ENCODE data around the gene TBC1D30. TPM values are rescaled to one million over a fixed set of nuclear protein-coding genes. Genes with fewer than 3 reads are reported as not detected.

TBC1D30 gene
- total and polyA plus RNA-seq, 4 donors: 0.46 to 2.2 (median 0.70) TPM

DNA sequence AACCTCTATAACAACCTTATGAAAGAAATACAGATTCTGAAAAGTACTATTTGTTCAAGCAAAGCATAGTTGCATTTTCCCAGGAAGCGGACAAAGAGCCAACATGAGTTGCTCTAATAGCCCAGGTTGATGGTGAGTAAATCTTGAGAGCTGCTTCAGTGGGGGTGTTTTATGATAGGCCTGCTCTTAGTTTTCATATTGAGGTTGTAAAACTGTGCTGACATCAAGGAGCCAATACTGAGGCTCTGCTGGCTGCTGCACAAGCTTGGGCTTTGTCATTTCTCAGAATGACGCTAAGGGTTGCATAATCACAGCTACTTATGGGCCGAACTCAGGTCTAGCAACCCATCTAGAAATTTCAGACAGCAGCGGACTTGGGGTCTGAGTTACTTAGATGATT is 11.5 kb downstream of the TBC1D30 start:
- no peaks in the 10 kb centered on the region for H3K27me3 ChIP-seq (ENCODE audit: control insufficient read depth in 4 of 4, insufficient read depth in 4 of 4, low read length in 3 of 4)
- no peak for DNase-seq (ENCODE audit: low spot score)
- WGBS: 84% methylated on average over 4 of the region's 4 CpGs

DNA sequence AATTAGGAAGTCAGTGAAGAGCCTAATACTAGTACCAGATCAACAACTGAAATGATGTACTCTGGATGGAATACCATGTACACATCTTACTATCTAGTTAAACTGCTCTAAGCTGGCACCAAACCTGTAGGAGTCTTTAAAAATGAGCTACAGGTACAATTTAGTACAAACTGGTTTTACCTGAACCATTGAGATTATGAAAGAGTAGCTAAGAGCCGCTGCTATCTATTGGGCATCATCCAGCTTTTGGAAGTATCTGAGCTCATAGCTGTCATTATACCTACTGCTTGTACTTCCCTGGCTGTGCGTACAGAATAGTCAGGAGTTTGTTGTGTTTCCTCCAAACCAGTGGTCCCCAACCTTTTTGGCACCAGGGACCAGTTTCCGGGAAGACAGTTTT is 12.4 kb downstream of the TBC1D30 start:
- Histone ChIP-seq H3K4me1 (ENCODE audit: control insufficient read depth in 4 of 4, insufficient read depth in 4 of 4, low read length in 3 of 4) (no peaks in the 10 kb centered on the region), H3K27ac (ENCODE audit: low read depth in 1 of 2, low read length in 2 of 2) (no peak overlapping the region), H3K9ac (ENCODE audit: low read depth in 1 of 2, low read length in 2 of 2) (no peak overlapping the region), H3K4me3 (ENCODE audit: low read depth in 1 of 3, low read length in 3 of 3) (no peak overlapping the region), H3K36me3 (ENCODE audit: control insufficient read depth in 4 of 4, insufficient read depth in 3 of 4, low read depth in 1 of 4, low read length in 3 of 4) (no peaks in the 10 kb centered on the region), H3K9me3 (ENCODE audit: control insufficient read depth in 4 of 4, low read length in 3 of 4) (peaks cover 0 to 3% (median 2%) of the 10 kb centered on the region in 4 donors), H3K27me3 (ENCODE audit: control insufficient read depth in 4 of 4, insufficient read depth in 4 of 4, low read length in 3 of 4) (no peaks in the 10 kb centered on the region)
- no peak for DNase-seq (ENCODE audit: low spot score)
- 92% methylated on average over 3 of the region's 3 CpGs for WGBS
- TF ChIP-seq SP1 (IDR thresholded peaks at IDR 0.05): no peak
- no peak for TF ChIP-seq FOXA1 (IDR thresholded peaks at IDR 0.05)
- TF ChIP-seq, protein P1, sequence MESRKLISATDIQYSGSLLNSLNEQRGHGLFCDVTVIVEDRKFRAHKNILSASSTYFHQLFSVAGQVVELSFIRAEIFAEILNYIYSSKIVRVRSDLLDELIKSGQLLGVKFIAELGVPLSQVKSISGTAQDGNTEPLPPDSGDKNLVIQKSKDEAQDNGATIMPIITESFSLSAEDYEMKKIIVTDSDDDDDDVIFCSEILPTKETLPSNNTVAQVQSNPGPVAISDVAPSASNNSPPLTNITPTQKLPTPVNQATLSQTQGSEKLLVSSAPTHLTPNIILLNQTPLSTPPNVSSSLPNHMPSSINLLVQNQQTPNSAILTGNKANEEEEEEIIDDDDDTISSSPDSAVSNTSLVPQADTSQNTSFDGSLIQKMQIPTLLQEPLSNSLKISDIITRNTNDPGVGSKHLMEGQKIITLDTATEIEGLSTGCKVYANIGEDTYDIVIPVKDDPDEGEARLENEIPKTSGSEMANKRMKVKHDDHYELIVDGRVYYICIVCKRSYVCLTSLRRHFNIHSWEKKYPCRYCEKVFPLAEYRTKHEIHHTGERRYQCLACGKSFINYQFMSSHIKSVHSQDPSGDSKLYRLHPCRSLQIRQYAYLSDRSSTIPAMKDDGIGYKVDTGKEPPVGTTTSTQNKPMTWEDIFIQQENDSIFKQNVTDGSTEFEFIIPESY (IDR thresholded peaks at IDR 0.05): no peak
- TF ChIP-seq, protein P2, sequence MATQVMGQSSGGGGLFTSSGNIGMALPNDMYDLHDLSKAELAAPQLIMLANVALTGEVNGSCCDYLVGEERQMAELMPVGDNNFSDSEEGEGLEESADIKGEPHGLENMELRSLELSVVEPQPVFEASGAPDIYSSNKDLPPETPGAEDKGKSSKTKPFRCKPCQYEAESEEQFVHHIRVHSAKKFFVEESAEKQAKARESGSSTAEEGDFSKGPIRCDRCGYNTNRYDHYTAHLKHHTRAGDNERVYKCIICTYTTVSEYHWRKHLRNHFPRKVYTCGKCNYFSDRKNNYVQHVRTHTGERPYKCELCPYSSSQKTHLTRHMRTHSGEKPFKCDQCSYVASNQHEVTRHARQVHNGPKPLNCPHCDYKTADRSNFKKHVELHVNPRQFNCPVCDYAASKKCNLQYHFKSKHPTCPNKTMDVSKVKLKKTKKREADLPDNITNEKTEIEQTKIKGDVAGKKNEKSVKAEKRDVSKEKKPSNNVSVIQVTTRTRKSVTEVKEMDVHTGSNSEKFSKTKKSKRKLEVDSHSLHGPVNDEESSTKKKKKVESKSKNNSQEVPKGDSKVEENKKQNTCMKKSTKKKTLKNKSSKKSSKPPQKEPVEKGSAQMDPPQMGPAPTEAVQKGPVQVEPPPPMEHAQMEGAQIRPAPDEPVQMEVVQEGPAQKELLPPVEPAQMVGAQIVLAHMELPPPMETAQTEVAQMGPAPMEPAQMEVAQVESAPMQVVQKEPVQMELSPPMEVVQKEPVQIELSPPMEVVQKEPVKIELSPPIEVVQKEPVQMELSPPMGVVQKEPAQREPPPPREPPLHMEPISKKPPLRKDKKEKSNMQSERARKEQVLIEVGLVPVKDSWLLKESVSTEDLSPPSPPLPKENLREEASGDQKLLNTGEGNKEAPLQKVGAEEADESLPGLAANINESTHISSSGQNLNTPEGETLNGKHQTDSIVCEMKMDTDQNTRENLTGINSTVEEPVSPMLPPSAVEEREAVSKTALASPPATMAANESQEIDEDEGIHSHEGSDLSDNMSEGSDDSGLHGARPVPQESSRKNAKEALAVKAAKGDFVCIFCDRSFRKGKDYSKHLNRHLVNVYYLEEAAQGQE (IDR thresholded peaks at IDR 0.05): no peak
- TF ChIP-seq NR2F2 (IDR thresholded peaks at IDR 0.05): no peak
- TF ChIP-seq HNF4G (IDR thresholded peaks at IDR 0.05): no peak
- TF ChIP-seq, protein P3, sequence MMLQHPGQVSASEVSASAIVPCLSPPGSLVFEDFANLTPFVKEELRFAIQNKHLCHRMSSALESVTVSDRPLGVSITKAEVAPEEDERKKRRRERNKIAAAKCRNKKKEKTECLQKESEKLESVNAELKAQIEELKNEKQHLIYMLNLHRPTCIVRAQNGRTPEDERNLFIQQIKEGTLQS (IDR thresholded peaks at IDR 0.05): no peak
- no peak for TF ChIP-seq JUND (IDR thresholded peaks at IDR 0.05)
- TF ChIP-seq HNF4A (conservative IDR thresholded peaks at IDR 0.05): no peak

More for the DNA sequence above, 11.5 kb downstream of the TBC1D30 start:
- Histone ChIP-seq H3K4me3 (ENCODE audit: low read depth in 1 of 3, low read length in 3 of 3) (no peak overlapping the region), H3K36me3 (ENCODE audit: control insufficient read depth in 4 of 4, insufficient read depth in 3 of 4, low read depth in 1 of 4, low read length in 3 of 4) (no peaks in the 10 kb centered on the region), H3K4me1 (ENCODE audit: control insufficient read depth in 4 of 4, insufficient read depth in 4 of 4, low read length in 3 of 4) (no peaks in the 10 kb centered on the region), H3K27ac (ENCODE audit: low read depth in 1 of 2, low read length in 2 of 2) (no peak overlapping the region), H3K9me3 (ENCODE audit: control insufficient read depth in 4 of 4, low read length in 3 of 4) (peaks cover 0 to 3% (median 2%) of the 10 kb centered on the region in 4 donors), H3K9ac (ENCODE audit: low read depth in 1 of 2, low read length in 2 of 2) (no peak overlapping the region)
- TF ChIP-seq, protein P2 (IDR thresholded peaks at IDR 0.05): no peak
- TF ChIP-seq, protein P3 (IDR thresholded peaks at IDR 0.05): no peak
- TF ChIP-seq, protein P1 (IDR thresholded peaks at IDR 0.05): no peak
- TF ChIP-seq, protein P4, sequence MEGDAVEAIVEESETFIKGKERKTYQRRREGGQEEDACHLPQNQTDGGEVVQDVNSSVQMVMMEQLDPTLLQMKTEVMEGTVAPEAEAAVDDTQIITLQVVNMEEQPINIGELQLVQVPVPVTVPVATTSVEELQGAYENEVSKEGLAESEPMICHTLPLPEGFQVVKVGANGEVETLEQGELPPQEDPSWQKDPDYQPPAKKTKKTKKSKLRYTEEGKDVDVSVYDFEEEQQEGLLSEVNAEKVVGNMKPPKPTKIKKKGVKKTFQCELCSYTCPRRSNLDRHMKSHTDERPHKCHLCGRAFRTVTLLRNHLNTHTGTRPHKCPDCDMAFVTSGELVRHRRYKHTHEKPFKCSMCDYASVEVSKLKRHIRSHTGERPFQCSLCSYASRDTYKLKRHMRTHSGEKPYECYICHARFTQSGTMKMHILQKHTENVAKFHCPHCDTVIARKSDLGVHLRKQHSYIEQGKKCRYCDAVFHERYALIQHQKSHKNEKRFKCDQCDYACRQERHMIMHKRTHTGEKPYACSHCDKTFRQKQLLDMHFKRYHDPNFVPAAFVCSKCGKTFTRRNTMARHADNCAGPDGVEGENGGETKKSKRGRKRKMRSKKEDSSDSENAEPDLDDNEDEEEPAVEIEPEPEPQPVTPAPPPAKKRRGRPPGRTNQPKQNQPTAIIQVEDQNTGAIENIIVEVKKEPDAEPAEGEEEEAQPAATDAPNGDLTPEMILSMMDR (IDR thresholded peaks at IDR 0.05; ENCODE audit: low read depth, low read length, missing input control): no peak
- TF ChIP-seq HNF4A (conservative IDR thresholded peaks at IDR 0.05): no peak
